Activated gamma-delta T cell treated with Interleukin-2 at 50 U/mL for 16 hours (primary cell): ENCODE data around the gene SYNJ2.

Experiments used
- DNase-seq: peaks from one replicate; pipeline ENCODE4 v3.0.0-alpha.2; 2020

The SYNJ2 gene

GRCh38 chr6:158030380-158031300 lies 49.0 kb downstream of the SYNJ2 start:
- no peak for DNase-seq

- peak; percentile 64 for DNase-seq
Observed at GRCh38 chr6:158031381-158032353, 50.0 kb downstream of the SYNJ2 start.

GRCh38 chr6:158032354-158032733 lies 50.7 kb downstream of the SYNJ2 start:
- no peak for DNase-seq

GRCh38 chr6:158033077-158033750 lies 51.6 kb downstream of the SYNJ2 start:
- DNase-seq, result no peak

- no peak for DNase-seq
Observed at GRCh38 chr6:158033751-158034702, 52.4 kb downstream of the SYNJ2 start.

GRCh38 chr6:158036261-158036660 lies 54.6 kb downstream of the SYNJ2 start:
- no peak for DNase-seq

- no peak for DNase-seq
Observed at GRCh38 chr6:158037021-158037420, 55.4 kb downstream of the SYNJ2 start.

- DNase-seq, result no peak
Observed at GRCh38 chr6:158037771-158038170, 56.1 kb downstream of the SYNJ2 start.

- DNase-seq, result no peak
Observed at GRCh38 chr6:158038291-158039177, 56.9 kb downstream of the SYNJ2 start.

- DNase-seq, result no peak
Observed at GRCh38 chr6:158039178-158039557, 57.5 kb downstream of the SYNJ2 start.

GRCh38 chr6:158039571-158040050 lies 57.9 kb downstream of the SYNJ2 start:
- no peak for DNase-seq

GRCh38 chr6:158040051-158040803 lies 58.6 kb downstream of the SYNJ2 start:
- no peak for DNase-seq

- DNase-seq, result no peak
Observed at GRCh38 chr6:158040804-158041347, 59.2 kb downstream of the SYNJ2 start.

GRCh38 chr6:158041370-158041769 lies 59.7 kb downstream of the SYNJ2 start:
- DNase-seq, result no peak

- DNase-seq, result no peak
Observed at GRCh38 chr6:158041788-158042187, 60.1 kb downstream of the SYNJ2 start.

- DNase-seq, result no peak
Observed at GRCh38 chr6:158042245-158042798, 60.7 kb downstream of the SYNJ2 start.

- no peak for DNase-seq
Observed at GRCh38 chr6:158043008-158043407, 61.3 kb downstream of the SYNJ2 start.

- DNase-seq, result no peak
Observed at GRCh38 chr6:158043586-158044524, 62.2 kb downstream of the SYNJ2 start.
